Measurements from ENCODE around the gene CDKAL1.
A peak's percentile ranks its signal among the peaks of the same experiment; 100 is the strongest.
"Not testable (repeated sequence)": the region's sequence is repeated elsewhere in the genome, so short reads cannot be mapped to it uniquely, and the experiment has no call there.

Gene CDKAL1

DNA sequence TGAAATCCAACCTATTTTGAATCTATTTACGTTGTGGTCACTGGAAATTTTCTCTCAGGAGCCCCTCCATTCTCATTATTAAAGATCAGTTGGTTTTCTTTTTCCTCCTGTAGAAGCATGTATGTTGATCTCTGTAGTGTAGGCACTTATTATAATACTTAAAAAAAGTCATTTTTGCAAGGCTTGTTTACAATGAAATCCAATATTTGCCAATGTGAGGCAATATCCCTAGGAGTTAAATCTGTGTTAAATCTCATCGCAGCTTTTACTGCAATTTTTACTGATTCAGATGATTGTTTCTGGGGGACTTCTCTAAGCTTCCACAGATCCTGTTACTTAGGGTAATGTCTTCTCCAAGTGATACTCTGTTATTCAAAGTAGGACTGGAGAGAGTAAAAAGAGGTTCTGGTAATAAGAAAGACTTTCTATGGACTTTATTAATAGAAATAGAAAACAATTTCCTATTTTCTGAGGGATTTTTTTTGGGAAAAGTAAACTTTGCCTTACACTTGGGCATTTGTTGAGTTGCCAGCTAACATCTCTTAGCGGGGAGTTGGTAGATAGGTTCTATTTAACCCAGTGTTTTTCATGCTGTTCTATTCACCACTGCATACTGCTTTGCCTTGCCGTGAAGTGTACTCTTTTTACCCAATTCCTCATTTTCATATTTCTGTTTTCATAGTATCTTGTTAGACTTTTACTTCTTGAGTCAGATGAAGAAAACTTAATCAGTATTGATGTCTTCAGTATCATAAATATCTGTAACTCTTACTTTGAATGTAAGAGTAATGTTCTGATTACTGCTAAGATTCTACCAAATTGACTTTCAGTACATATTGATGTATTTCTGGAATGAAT lies 48.6 kb downstream of the CDKAL1 start:
- in situ Hi-C loops (cut with MboI; ENCODE audit: low pct_unique_long_range_greater_than_20kb, low sequenced_read_pairs, unreplicated experiment): no loop called here
- TF ChIP-seq, protein P1, sequence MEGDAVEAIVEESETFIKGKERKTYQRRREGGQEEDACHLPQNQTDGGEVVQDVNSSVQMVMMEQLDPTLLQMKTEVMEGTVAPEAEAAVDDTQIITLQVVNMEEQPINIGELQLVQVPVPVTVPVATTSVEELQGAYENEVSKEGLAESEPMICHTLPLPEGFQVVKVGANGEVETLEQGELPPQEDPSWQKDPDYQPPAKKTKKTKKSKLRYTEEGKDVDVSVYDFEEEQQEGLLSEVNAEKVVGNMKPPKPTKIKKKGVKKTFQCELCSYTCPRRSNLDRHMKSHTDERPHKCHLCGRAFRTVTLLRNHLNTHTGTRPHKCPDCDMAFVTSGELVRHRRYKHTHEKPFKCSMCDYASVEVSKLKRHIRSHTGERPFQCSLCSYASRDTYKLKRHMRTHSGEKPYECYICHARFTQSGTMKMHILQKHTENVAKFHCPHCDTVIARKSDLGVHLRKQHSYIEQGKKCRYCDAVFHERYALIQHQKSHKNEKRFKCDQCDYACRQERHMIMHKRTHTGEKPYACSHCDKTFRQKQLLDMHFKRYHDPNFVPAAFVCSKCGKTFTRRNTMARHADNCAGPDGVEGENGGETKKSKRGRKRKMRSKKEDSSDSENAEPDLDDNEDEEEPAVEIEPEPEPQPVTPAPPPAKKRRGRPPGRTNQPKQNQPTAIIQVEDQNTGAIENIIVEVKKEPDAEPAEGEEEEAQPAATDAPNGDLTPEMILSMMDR (IDR thresholded peaks at IDR 0.05; ENCODE audit: extremely low read depth, insufficient read depth, missing control alignments): no peak
- peak; percentile 13 for DNase-seq (ENCODE audit: low spot score)

DNA sequence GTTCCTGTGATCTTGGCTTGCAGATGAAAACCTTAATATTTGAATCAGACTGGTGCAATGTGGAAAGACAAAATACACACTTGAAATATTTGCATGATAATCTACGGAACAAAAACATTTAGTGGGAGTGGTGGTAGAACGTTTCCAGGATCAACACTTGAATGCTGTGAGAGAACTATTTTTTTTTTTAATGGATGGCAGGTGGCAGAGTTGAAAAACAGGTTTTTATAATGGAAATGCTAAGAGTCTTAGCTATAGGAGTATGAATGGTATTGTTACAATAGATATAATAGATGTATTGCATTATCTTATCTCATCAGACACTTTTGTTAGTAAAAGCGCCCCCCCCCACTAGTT lies 49.2 kb downstream of the CDKAL1 start:
- TF ChIP-seq, protein P1 (IDR thresholded peaks at IDR 0.05; ENCODE audit: extremely low read depth, insufficient read depth, missing control alignments): no peak
- in situ Hi-C loops (cut with MboI; ENCODE audit: low pct_unique_long_range_greater_than_20kb, low sequenced_read_pairs, unreplicated experiment): no loop called here
- no peak for DNase-seq (ENCODE audit: low spot score)

DNA sequence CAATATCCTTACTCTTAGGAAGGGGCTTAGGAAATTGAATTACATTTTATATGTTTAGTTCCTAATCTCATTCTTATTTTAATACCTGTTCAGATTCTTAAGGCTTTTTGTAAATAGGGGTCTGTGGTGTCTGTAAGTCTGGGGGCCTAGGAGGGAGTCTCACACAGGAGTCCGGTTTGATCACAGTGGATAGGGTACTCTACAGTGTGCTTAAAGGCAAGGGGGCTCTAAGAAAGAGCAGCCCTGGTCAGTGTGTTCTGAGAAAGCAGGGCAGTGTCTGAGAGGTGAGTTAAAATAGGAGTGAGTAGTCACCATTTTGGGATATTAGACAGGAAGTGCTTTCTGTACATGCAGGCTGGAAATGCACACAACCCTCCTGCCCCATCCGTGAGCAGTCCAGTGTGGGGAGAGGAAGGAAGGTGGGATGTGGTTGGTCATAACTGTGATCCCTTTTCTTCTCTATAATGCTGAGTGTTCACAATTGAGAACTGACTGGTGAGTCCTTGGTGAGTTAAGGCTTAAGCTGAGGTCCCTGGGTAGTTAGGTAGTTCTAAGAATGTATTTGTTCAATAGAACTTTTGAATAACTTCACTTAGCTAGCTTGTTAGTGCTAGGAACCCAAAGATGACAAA lies 50.0 kb downstream of the CDKAL1 start:
- TF ChIP-seq, protein P1 (IDR thresholded peaks at IDR 0.05; ENCODE audit: extremely low read depth, insufficient read depth, missing control alignments): no peak
- DNase-seq (ENCODE audit: low spot score): no peak
- in situ Hi-C loops (cut with MboI; ENCODE audit: low pct_unique_long_range_greater_than_20kb, low sequenced_read_pairs, unreplicated experiment): no loop called here

DNA sequence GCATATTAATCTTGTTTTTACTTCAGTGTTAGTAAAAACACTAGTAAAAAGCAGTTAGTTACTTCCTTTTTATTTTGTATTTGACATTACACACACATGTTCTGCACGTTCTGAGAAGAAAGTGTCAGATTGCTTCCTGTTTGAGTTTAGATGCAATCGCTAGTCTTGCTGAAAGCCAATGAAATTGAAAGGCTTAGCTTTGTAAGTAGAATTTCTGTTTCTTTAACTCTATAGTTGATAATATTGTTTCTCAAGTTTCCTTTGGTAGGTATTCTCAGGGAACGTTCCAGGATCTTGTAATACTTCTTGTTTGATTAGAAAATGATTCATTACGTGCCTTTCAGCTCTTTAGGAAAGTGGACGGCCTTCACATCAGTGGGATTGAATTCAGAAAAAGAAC lies 55.0 kb downstream of the CDKAL1 start:
- TF ChIP-seq, protein P1 (IDR thresholded peaks at IDR 0.05; ENCODE audit: extremely low read depth, insufficient read depth, missing control alignments): no peak
- in situ Hi-C loops (cut with MboI; ENCODE audit: low pct_unique_long_range_greater_than_20kb, low sequenced_read_pairs, unreplicated experiment): no loop called here
- no peak for DNase-seq (ENCODE audit: low spot score)

DNA sequence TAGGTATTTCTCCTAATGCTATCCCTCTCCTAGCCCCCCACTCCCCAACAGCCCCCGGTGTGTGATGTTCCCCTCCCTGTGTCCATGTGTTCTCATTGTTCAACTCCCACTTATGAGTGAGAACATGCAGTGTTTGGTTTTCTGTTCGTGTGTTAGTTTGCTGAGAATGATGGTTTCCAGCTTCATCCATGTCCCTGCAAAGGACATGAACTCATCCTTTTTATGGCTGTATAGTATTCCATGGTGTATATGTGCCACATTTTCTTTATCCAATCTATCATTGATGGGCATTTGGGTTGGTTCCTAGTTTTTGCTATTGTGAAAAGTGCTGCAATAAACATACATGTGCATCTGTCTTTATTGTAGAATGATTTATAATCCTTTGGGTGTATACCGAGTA lies 56.2 kb downstream of the CDKAL1 start:
- in situ Hi-C loops (cut with MboI; ENCODE audit: low pct_unique_long_range_greater_than_20kb, low sequenced_read_pairs, unreplicated experiment); DNase-seq (ENCODE audit: low spot score): not testable (repeated sequence)

DNA sequence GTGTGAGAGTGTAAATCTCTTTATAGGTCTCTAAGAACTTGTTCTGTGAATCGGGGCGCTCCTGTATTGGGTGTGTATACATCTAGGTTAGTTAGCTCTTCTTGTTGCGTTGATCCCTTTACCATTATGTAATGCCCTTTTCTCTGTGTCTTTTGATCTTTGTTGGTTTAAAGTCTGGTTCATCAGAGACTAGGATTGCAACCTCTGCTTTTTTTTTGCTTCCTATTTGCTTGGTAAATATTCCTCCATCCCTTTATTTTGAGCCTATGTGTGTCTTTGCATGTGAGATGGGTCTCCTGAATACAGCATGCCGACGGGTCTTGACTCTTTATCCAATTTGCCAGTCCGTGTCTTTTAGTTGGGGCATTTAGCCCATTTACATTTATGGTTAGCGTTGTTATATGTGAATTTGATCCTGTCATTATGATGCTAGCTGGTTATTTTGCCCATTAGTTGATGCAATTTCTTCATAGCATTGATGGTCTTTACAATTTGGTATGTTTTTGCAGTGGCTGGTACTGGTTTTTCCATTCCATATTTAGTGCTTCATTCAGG lies 60.1 kb downstream of the CDKAL1 start:
- DNase-seq (ENCODE audit: low spot score); in situ Hi-C loops (cut with MboI; ENCODE audit: low pct_unique_long_range_greater_than_20kb, low sequenced_read_pairs, unreplicated experiment): not testable (repeated sequence)

DNA sequence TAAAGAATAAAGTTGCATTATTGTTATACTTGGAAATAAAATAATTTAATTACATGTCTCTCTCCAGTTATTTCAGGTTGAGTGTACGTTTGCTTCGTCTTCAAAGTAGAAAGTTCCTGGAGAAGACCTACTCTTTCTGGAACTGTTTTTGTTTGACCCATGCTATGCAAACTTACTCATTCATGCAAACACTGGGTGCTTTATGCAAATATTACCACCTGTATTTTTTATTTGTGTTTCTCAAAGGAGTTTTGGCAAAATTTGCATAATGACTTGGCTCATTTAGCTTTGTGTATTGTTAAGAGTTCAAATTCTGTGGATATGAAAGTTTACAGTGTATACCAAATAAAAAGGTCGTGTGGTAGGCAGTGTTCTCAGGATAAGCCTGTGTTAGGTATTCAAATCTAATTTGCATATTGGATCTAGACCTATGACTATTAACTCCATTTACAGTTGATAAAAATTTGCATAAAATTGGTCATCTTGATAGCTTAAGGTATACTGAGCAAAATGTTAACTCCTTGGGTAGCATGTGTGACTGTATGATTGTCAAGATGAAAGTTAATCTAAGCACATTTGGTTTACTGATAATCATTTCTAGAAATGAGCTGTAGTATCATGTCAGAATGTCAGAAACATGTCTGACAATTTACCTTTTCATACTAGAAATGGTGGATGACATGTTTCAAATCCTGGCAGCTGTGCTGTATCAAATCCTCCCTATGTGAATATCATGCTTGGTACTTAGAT lies 65.2 kb downstream of the CDKAL1 start:
- in situ Hi-C loops (cut with MboI; ENCODE audit: low pct_unique_long_range_greater_than_20kb, low sequenced_read_pairs, unreplicated experiment): no loop called here
- TF ChIP-seq, protein P1 (IDR thresholded peaks at IDR 0.05; ENCODE audit: extremely low read depth, insufficient read depth, missing control alignments): no peak
- peak; percentile 28 for DNase-seq (ENCODE audit: low spot score)
